ENCODE measurements around the gene TRMT10A.
"Not testable (repeated sequence)": the region's sequence is repeated elsewhere in the genome, so short reads cannot be mapped to it uniquely, and the experiment has no call there.

The TRMT10A gene

GRCh38 chr4:99536848-99537247, 27.0 kb downstream of the TRMT10A start:
- no peak for DNase-seq (ENCODE audit: low spot score)
- H3K4me1 ChIP-seq (ENCODE audit: control insufficient read depth in 2 of 2, insufficient read depth in 1 of 2, low read depth in 1 of 2, low read length in 2 of 2) = no peaks in the 10 kb centered on the region
- no peak overlapping the region for H2BK120ac ChIP-seq (ENCODE audit: low read depth, low read length)
- H3K36me3 ChIP-seq (replicated peaks in 1 of 2; ENCODE audit: control insufficient read depth in 2 of 2, insufficient read depth in 2 of 2, low read length in 2 of 2) = no peaks in the 10 kb centered on the region
- H2AFZ ChIP-seq (ENCODE audit: low read length) = no peak overlapping the region
- H4K8ac ChIP-seq (ENCODE audit: low read depth, low read length) = no peak overlapping the region
- H3K79me1 ChIP-seq (ENCODE audit: low read depth, low read length) = no peaks in the 10 kb centered on the region
- no peak overlapping the region for H3K4me3 ChIP-seq (ENCODE audit: low read length in 2 of 2)
- no peak overlapping the region for H3K27ac ChIP-seq (replicated peaks; ENCODE audit: low read length)
- no CpG with 5 or more reads among the region's 2 CpGs for WGBS, 2 donors (ENCODE audit: extremely low coverage in 2 of 2, insufficient read length in 2 of 2, insufficient replicate concordance in 1 of 2)
- H3K9me3 ChIP-seq (replicated peaks in 1 of 2; ENCODE audit: control insufficient read depth in 2 of 2, insufficient read depth in 1 of 2, low read depth in 1 of 2, low read length in 2 of 2) = no peaks in the 10 kb centered on the region
- no peak overlapping the region for H2BK15ac ChIP-seq (ENCODE audit: low read length)
- no peak overlapping the region for H3K9ac ChIP-seq (ENCODE audit: low read depth, low read length, poor library complexity)
- no peak overlapping the region for H4K91ac ChIP-seq (ENCODE audit: low read depth, low read length, poor library complexity)
- no peak overlapping the region for H2BK12ac ChIP-seq (ENCODE audit: low read length)
- H3K27me3 ChIP-seq (ENCODE audit: control insufficient read depth in 3 of 3, insufficient read depth in 3 of 3, low read depth in 1 of 3, low read length in 3 of 3) = no peaks in the 10 kb centered on the region
- H2AK5ac ChIP-seq (ENCODE audit: low read depth, low read length) = no peak overlapping the region
- H3K14ac ChIP-seq (ENCODE audit: low read length) = no peak overlapping the region
- no peak overlapping the region for H2BK5ac ChIP-seq (ENCODE audit: low read length)
- no peak overlapping the region for H3K23ac ChIP-seq (ENCODE audit: low read depth, low read length, poor library complexity)
- no peak overlapping the region for H3K18ac ChIP-seq (ENCODE audit: low read length)
- no peak overlapping the region for H3K4me2 ChIP-seq (ENCODE audit: insufficient read depth, low read length, poor library complexity, severe bottlenecking)
- no peak overlapping the region for H3K4ac ChIP-seq (ENCODE audit: low read length)

- peak overlapping the region; percentile 32 for H2AFZ ChIP-seq (ENCODE audit: low read length)
- H3K14ac ChIP-seq (ENCODE audit: low read length) = no peak overlapping the region
- H3K18ac ChIP-seq (ENCODE audit: low read length) = no peak overlapping the region
- H3K9ac ChIP-seq (ENCODE audit: low read depth, low read length, poor library complexity) = no peak overlapping the region
- no peak overlapping the region for H4K8ac ChIP-seq (ENCODE audit: low read depth, low read length)
- no peak overlapping the region for H3K4me2 ChIP-seq (ENCODE audit: insufficient read depth, low read length, poor library complexity, severe bottlenecking)
- WGBS, 2 donors (ENCODE audit: extremely low coverage in 2 of 2, insufficient read length in 2 of 2, insufficient replicate concordance in 1 of 2) = no CpG with 5 or more reads among the region's 2 CpGs
- DNase-seq (ENCODE audit: low spot score) = no peak
- no peak overlapping the region for H3K4ac ChIP-seq (ENCODE audit: low read length)
- H2BK5ac ChIP-seq (ENCODE audit: low read length) = no peak overlapping the region
- no peak overlapping the region for H2AK5ac ChIP-seq (ENCODE audit: low read depth, low read length)
- H2BK15ac ChIP-seq (ENCODE audit: low read length) = no peak overlapping the region
- no peak overlapping the region for H4K91ac ChIP-seq (ENCODE audit: low read depth, low read length, poor library complexity)
- no peaks in the 10 kb centered on the region for H3K9me3 ChIP-seq (replicated peaks in 1 of 2; ENCODE audit: control insufficient read depth in 2 of 2, insufficient read depth in 1 of 2, low read depth in 1 of 2, low read length in 2 of 2)
- no peak overlapping the region for H3K4me3 ChIP-seq (ENCODE audit: low read length in 2 of 2)
- no peaks in the 10 kb centered on the region for H3K79me1 ChIP-seq (ENCODE audit: low read depth, low read length)
- no peaks in the 10 kb centered on the region for H3K27me3 ChIP-seq (ENCODE audit: control insufficient read depth in 3 of 3, insufficient read depth in 3 of 3, low read depth in 1 of 3, low read length in 3 of 3)
- H3K4me1 ChIP-seq (ENCODE audit: control insufficient read depth in 2 of 2, insufficient read depth in 1 of 2, low read depth in 1 of 2, low read length in 2 of 2) = no peaks in the 10 kb centered on the region
- no peaks in the 10 kb centered on the region for H3K36me3 ChIP-seq (replicated peaks in 1 of 2; ENCODE audit: control insufficient read depth in 2 of 2, insufficient read depth in 2 of 2, low read length in 2 of 2)
- no peak overlapping the region for H3K23ac ChIP-seq (ENCODE audit: low read depth, low read length, poor library complexity)
- no peak overlapping the region for H3K27ac ChIP-seq (replicated peaks; ENCODE audit: low read length)
- no peak overlapping the region for H2BK12ac ChIP-seq (ENCODE audit: low read length)
- H2BK120ac ChIP-seq (ENCODE audit: low read depth, low read length) = no peak overlapping the region
Observed at GRCh38 chr4:99536271-99536670, 27.6 kb downstream of the TRMT10A start.

GRCh38 chr4:99534699-99535098, 29.1 kb downstream of the TRMT10A start:
- not testable (repeated sequence) for H2AK5ac ChIP-seq (ENCODE audit: low read depth, low read length); H3K4me1 ChIP-seq (ENCODE audit: control insufficient read depth in 2 of 2, insufficient read depth in 1 of 2, low read depth in 1 of 2, low read length in 2 of 2); H2BK120ac ChIP-seq (ENCODE audit: low read depth, low read length); H3K18ac ChIP-seq (ENCODE audit: low read length); H2AFZ ChIP-seq (ENCODE audit: low read length); H3K79me1 ChIP-seq (ENCODE audit: low read depth, low read length); H3K36me3 ChIP-seq (replicated peaks in 1 of 2; ENCODE audit: control insufficient read depth in 2 of 2, insufficient read depth in 2 of 2, low read length in 2 of 2); H2BK12ac ChIP-seq (ENCODE audit: low read length); H3K27ac ChIP-seq (replicated peaks; ENCODE audit: low read length); DNase-seq (ENCODE audit: low spot score); H4K91ac ChIP-seq (ENCODE audit: low read depth, low read length, poor library complexity); H2BK5ac ChIP-seq (ENCODE audit: low read length); H3K23ac ChIP-seq (ENCODE audit: low read depth, low read length, poor library complexity); H3K27me3 ChIP-seq (ENCODE audit: control insufficient read depth in 3 of 3, insufficient read depth in 3 of 3, low read depth in 1 of 3, low read length in 3 of 3); H3K4ac ChIP-seq (ENCODE audit: low read length); H4K8ac ChIP-seq (ENCODE audit: low read depth, low read length); H3K9ac ChIP-seq (ENCODE audit: low read depth, low read length, poor library complexity); H2BK15ac ChIP-seq (ENCODE audit: low read length); H3K4me2 ChIP-seq (ENCODE audit: insufficient read depth, low read length, poor library complexity, severe bottlenecking); H3K4me3 ChIP-seq (ENCODE audit: low read length in 2 of 2); H3K9me3 ChIP-seq (replicated peaks in 1 of 2; ENCODE audit: control insufficient read depth in 2 of 2, insufficient read depth in 1 of 2, low read depth in 1 of 2, low read length in 2 of 2); H3K14ac ChIP-seq (ENCODE audit: low read length)
- WGBS, 2 donors (ENCODE audit: extremely low coverage in 2 of 2, insufficient read length in 2 of 2, insufficient replicate concordance in 1 of 2) = no CpG with 5 or more reads among the region's 3 CpGs

DNA sequence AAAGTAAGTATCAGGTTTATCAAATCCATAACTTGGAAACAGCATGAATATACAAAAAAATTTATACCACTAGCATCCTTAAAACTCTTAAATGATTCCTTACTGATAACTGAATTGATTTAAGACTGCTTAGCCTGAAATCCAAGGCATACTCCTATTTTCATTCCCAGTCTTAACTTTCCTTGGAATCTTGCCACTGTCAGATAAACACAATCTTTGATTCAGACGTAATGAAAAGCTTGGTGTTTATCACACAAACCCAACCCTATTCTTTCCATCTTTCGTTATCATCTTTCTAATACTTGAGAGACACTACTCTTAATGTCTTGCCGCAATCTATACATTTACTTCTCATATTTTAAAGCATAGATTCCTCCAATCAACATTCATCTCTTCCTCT, 33.9 kb downstream of the TRMT10A start:
- no peaks in the 10 kb centered on the region for H3K4me1 ChIP-seq (ENCODE audit: control insufficient read depth in 2 of 2, insufficient read depth in 1 of 2, low read depth in 1 of 2, low read length in 2 of 2)
- H3K4me2 ChIP-seq (ENCODE audit: insufficient read depth, low read length, poor library complexity, severe bottlenecking) = no peak overlapping the region
- H3K27me3 ChIP-seq (ENCODE audit: control insufficient read depth in 3 of 3, insufficient read depth in 3 of 3, low read depth in 1 of 3, low read length in 3 of 3) = no peaks in the 10 kb centered on the region
- H3K4me3 ChIP-seq (ENCODE audit: low read length in 2 of 2) = no peak overlapping the region
- no peak overlapping the region for H3K4ac ChIP-seq (ENCODE audit: low read length)
- no peak overlapping the region for H2BK15ac ChIP-seq (ENCODE audit: low read length)
- no peak overlapping the region for H2AK5ac ChIP-seq (ENCODE audit: low read depth, low read length)
- no peak overlapping the region for H4K91ac ChIP-seq (ENCODE audit: low read depth, low read length, poor library complexity)
- H3K23ac ChIP-seq (ENCODE audit: low read depth, low read length, poor library complexity) = no peak overlapping the region
- no peak overlapping the region for H3K18ac ChIP-seq (ENCODE audit: low read length)
- H3K9ac ChIP-seq (ENCODE audit: low read depth, low read length, poor library complexity) = no peak overlapping the region
- no peaks in the 10 kb centered on the region for H3K79me1 ChIP-seq (ENCODE audit: low read depth, low read length)
- H2BK5ac ChIP-seq (ENCODE audit: low read length) = no peak overlapping the region
- H2BK120ac ChIP-seq (ENCODE audit: low read depth, low read length) = no peak overlapping the region
- H4K8ac ChIP-seq (ENCODE audit: low read depth, low read length) = no peak overlapping the region
- no peaks in the 10 kb centered on the region for H3K36me3 ChIP-seq (replicated peaks in 1 of 2; ENCODE audit: control insufficient read depth in 2 of 2, insufficient read depth in 2 of 2, low read length in 2 of 2)
- H2AFZ ChIP-seq (ENCODE audit: low read length) = no peak overlapping the region
- no peaks in the 10 kb centered on the region for H3K9me3 ChIP-seq (replicated peaks in 1 of 2; ENCODE audit: control insufficient read depth in 2 of 2, insufficient read depth in 1 of 2, low read depth in 1 of 2, low read length in 2 of 2)
- H2BK12ac ChIP-seq (ENCODE audit: low read length) = no peak overlapping the region
- H3K27ac ChIP-seq (replicated peaks; ENCODE audit: low read length) = no peak overlapping the region
- no peak overlapping the region for H3K14ac ChIP-seq (ENCODE audit: low read length)
- WGBS, 2 donors (ENCODE audit: extremely low coverage in 2 of 2, insufficient read length in 2 of 2, insufficient replicate concordance in 1 of 2) = 100% methylated on average over 2 of the region's 3 CpGs
- no peak for DNase-seq (ENCODE audit: low spot score)

Measured in neuronal stem cell (in vitro differentiated cells).